GM12891 (cell line): ENCODE measurements around the gene RGS9.
"Not testable (repeated sequence)": the region's sequence is repeated elsewhere in the genome, so short reads cannot be mapped to it uniquely, and the experiment has no call there.

Source experiments
- DNase-seq: peaks from one replicate; pipeline ENCODE4 v3.0.0; 2011; ENCODE audit warnings: low spot score; ENCODE audit not compliant: insufficient read length
- FAIRE-seq: peaks from 2 replicates; lab custom pipeline; 2011; peaks lifted over from hg19 to GRCh38; lab: Jason Lieb, UNC
- PAX5 ChIP-seq: IDR thresholded peaks from 2 replicates; pipeline ENCODE4 v1.6.1; 2011; ENCODE audit warnings: low read length, moderate library complexity, mild to moderate bottlenecking; ENCODE audit not compliant: insufficient read depth, severe bottlenecking
- POLR2A ChIP-seq: IDR thresholded peaks from 2 replicates; pipeline ENCODE4 v1.6.1; 2011; ENCODE audit warnings: low read depth, low read length, control low read depth
- POLR2AphosphoS5 ChIP-seq: IDR thresholded peaks from 2 replicates; pipeline ENCODE4 v1.6.1; 2011; ENCODE audit warnings: low read depth, low read length, control low read depth
- POU2F2 ChIP-seq: IDR thresholded peaks from 2 replicates; pipeline ENCODE4 v1.6.1; 2011; ENCODE audit warnings: low read depth, mild to moderate bottlenecking, control low read depth, low read length, moderate library complexity
- SPI1 ChIP-seq: IDR thresholded peaks from 2 replicates; pipeline ENCODE4 v1.6.1; 2011; ENCODE audit warnings: low read depth, low read length, control low read depth
- TAF1 ChIP-seq: IDR thresholded peaks from 2 replicates; pipeline ENCODE4 v1.6.1; 2011; ENCODE audit warnings: low read depth, low read length, control low read depth

Gene RGS9

DNA sequence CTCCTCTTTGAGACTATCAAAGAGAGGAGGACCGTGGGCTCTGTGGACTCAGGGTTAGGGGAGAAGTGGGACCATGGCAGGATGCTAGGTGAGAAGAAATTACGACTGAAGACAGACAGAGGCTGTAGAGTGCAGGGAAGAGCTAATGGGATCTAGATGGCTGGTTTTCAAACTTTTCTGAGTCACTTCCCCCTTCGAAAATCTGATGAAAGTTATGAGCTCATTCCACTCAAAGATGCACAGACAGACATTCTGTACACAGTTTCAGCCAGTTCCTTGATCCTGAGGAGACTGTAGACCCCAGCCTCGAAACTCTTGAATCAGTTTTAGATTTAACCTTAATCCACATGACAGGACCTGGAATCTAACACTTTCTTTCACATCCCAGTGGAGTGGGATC is 40.7 kb downstream of the RGS9 start:
- no peak for DNase-seq

DNA sequence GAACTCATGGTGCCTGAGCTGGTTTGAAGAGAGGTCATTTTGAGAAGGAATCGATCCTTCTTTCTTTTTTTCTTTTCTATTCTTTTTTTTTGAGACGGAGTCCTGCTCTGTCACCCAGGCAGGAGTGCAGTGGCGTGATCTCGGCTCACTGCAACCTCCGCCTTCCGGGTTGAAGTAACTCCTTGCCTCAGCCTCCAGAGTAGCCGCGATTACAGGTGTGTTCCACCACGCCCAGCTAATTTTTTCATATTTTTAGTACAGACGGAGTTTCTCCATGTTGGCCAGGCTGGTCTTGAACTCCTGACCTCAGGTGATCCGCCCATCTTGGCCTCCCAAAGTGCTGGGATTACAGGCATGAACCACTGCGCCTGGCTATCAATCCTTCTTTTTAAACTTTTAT is 43.1 kb downstream of the RGS9 start:
- FAIRE-seq, DNase-seq: not testable (repeated sequence)

More for the DNA sequence above, 40.7 kb downstream of the RGS9 start:
- no peak for FAIRE-seq
- TF ChIP-seq POLR2A: no peak
- peak; percentile 71 for TF ChIP-seq SPI1

DNA sequence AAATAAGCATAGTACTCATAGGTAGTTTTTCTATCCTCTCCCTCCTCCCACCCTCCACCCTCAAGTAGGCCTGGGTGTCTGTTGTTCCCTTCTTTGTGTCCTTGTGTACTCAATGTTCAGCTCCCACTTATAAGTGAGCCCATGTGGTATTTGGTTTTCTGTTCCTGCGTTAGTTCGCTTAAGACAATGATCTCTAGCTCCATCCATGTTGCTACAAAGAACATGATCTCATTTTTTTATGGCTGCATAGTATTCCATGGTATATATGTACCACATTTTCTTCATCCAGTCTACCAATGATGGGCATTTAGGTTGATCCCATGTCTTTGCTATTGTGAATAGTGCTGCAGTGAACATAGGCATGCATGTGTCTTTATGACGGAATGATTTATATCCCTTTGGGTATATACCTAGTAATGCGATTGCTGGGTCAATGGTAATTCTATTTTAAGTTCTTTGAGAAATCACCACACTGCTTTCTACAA is 43.6 kb downstream of the RGS9 start:
- FAIRE-seq, DNase-seq: not testable (repeated sequence)

DNA sequence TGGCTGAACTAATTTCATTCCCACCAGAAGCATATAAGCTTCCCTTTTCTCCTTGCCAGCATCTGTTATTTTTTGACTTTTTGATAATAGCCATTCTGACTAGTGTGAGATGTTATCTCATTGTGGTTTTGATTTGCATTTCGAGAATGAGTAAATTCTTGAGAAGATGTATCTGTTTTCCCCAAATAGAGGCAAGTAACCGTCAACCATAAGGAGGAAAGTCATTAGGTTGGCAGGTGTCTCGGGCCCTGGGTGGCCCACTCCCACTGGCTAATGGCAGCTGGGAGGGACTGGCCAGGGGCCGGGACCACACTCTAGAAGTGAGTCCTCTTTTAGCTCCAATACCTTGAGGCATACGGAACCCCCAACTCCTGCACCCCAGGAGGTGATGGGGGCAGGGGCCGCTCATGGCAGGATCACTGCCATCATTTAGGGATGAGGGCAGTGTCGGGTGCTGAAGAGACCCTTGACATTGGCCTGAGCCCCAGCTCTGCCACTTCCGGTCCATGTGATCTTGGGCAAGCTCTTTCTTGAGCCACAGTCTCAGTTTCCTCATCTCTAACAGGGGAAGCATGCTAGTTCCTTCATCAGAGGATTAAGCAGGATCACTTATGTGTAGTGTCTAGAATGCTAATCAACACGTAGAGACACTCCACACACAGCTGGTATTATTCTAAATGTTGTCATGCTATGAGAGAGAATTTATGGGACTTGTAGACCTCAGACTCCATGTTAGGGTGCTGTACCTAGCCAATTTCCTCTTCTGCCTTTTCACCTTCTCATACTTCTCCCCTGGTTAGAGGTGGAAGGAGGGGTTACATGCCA is 44.3 kb downstream of the RGS9 start:
- FAIRE-seq (peak; percentile 95), DNase-seq (peak; percentile 45)
- TF ChIP-seq SPI1 (no peak), POU2F2 (peak; percentile 76; the same call in 1 of the 2 replicates), POLR2AphosphoS5 (no peak), TAF1 (no peak), POLR2A (no peak)

DNA sequence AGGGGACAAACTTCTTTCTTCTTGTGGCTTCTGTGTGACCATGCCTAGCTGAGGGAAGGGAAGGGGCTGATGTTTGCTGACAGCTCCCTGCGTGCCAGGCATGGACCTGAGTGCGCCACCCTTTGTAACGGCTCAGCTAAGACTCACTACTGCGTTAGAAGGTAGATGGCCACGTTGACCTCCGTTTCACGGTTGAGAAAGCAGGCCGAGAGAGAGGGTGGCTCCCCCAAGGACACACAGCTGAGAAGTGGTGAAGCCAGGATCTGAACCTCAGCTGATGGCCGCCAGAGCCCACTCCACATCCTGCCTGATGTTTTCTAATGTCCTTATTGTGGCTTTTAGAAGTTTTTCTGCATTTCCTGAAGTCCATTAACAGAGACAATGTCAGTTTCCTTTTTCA is 45.1 kb downstream of the RGS9 start:
- FAIRE-seq (no peak), DNase-seq (no peak)
- TF ChIP-seq SPI1 (no peak), POLR2A (no peak), TAF1 (no peak), POU2F2 (no peak), POLR2AphosphoS5 (no peak)

DNA sequence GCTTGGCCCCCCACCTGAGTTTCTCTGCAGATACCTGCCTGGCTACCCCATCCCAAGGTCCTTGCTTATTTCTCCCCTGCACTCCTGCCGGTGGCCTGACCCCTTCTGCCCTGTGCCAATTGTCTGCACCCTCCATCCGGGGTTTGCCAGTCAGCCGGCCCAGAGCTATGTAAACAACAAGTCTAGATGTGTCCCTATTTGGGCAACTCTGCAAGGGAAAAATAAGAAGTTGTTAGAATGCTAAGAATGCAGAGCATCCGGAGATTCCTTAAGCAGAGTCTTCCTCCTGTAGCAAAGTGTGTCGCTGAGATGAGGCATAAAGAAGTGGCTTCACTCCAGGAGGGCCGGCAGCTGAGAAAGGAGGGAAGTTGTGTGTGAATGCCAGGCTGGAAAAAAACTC is 46.6 kb downstream of the RGS9 start:
- no peak for FAIRE-seq
- TF ChIP-seq POLR2AphosphoS5: no peak
- no peak for TF ChIP-seq SPI1
- TF ChIP-seq PAX5: no peak
- TF ChIP-seq POU2F2: no peak
- no peak for TF ChIP-seq POLR2A
- TF ChIP-seq TAF1: no peak
- no peak for DNase-seq

DNA sequence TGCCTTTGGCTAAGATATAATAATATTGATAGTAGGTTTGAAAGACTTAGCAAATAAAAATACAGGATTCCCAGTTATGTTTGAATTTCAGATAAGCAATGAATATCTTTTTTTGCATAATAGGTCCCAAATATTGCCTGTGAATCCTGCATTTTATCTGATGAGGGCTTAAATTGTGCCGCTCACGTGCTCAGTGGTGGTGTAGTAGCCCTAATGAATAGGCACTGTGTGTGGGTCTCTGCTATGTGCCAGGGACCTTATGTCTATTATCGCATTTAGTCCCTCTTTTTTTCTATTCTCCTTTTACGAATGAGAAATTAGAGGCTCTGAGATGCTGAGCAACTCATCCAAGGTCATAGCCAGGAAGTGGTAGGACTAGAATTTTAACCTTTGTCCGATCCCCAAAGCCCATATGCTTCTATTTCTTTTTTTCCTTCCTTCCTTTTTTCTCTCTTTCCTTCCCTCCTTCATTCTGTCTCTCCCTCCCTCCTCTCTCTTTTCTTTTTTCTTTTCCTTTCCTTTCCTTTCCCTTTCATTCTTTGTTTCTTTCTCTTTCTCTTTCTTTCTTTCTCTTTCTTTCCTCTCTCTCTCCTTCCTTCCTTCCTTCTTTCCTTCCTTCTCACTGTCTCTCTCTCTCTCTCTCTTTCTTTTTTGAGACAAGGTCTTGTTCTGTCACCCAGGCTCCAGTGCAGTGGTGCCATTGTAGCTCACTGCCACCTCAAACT is 47.2 kb downstream of the RGS9 start:
- DNase-seq (no peak), FAIRE-seq (no peak)
- no peak for TF ChIP-seq TAF1
- no peak for TF ChIP-seq PAX5
- no peak for TF ChIP-seq POLR2AphosphoS5
- TF ChIP-seq POU2F2: no peak
- TF ChIP-seq POLR2A: no peak
- TF ChIP-seq SPI1: no peak

DNA sequence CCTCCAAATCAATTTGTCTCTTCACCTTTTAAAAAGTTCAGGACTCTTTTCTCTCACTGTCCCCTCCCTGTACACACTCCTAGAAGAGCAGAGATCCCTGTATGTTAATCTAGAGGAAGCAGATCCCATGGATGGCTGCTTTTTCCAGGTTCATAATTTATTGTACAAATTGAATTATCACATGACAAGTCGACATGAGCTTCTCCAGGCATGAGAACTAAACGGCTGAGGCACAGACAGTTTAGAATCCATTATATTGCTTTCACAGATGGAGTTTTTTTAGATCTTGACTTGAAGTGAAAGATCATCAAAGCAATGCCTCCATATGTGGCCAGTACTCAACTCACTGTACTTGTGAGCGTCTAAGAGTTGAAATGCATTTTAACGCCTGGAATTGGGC is 47.9 kb downstream of the RGS9 start:
- FAIRE-seq (no peak), DNase-seq (no peak)
- TF ChIP-seq POLR2AphosphoS5 (no peak), POLR2A (no peak)

DNA sequence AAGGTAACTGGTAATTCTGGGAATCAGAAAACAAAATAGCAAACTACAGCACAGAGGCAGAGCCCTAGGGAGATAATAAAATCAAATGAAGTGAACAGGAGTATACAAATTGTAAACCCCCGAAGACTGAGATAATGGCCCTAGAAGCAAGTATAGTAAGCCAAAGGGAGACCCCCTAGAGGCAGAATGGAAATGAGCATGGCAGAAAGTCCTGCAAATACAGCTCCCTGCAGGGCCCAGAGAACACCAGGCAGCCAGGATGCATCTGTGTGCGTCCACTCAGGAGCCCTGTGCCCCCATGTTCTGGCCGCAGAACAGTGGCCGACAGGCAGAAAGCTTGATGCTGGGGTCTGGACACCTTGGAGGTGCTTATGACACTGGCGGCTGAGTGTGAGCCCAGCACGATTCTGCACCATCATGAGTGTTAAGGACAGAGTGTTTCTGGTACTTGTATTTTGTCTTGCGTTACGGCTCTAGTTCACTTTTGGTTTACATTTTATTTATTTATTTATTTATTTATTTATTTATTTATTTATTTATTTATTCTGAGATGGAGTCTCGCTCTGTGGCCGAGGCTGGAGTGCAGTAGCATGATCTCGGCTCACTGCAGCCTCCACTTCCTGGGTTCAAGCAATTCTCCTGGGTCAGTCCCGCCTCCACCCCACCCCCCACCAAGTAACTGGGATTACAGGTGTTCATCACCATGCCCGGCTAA is 48.7 kb downstream of the RGS9 start:
- no peak for FAIRE-seq
- no peak for DNase-seq
- no peak for TF ChIP-seq POU2F2
- TF ChIP-seq TAF1: no peak
- no peak for TF ChIP-seq POLR2AphosphoS5
- no peak for TF ChIP-seq PAX5
- no peak for TF ChIP-seq POLR2A
- no peak for TF ChIP-seq SPI1

DNA sequence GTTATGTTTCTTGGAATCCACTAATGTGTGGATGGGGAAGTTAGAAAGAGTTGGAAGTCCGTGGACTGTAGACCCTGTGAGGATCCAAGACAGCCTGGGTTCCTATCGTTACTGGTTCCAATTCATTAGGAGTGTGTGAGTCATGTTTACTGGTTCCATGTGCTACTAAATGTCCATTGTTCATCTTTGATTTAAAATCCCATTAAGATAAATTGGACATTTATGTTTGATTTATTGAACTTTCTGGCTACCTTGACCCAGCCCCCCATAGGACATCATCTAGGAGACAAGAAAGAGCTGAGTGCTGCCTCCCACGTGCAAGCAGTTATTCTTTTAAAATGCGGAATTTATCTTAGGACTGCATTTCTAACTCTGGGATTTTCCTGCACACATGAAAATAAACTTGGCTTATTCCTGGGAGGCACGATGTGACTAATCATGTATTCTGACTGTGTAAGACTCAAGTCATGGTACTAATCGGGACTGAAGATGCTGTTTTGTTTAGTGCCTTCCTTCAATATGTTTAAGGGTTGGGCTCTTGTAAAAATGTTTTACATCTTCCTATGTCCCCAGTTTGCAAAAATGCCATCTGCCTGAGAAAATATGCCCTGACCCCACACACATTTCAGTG is 53.4 kb downstream of the RGS9 start:
- FAIRE-seq (no peak), DNase-seq (no peak)
- no peak for TF ChIP-seq POLR2A
- no peak for TF ChIP-seq PAX5
- TF ChIP-seq POLR2AphosphoS5: no peak
- TF ChIP-seq TAF1: no peak
- TF ChIP-seq POU2F2: no peak
- TF ChIP-seq SPI1: no peak
